ENCODE measurements around the gene SPAG17.

SPAG17 gene

GRCh38 chr1:117964290-117965038 is 220.6 kb downstream of the SPAG17 start:
- TF ChIP-seq Cebpa-rat (IDR thresholded peaks at IDR 0.05), result no peak
- Histone ChIP-seq H4K20me1 (no peaks in the 10 kb centered on the region), H3K27ac (no peak overlapping the region), H3K4me3 (no peak overlapping the region), H3K27me3 (no peaks in the 10 kb centered on the region), H3K36me3 (peaks cover 36% of the 10 kb centered on the region), H3K9ac (no peak overlapping the region), H3K9me3 (no peaks in the 10 kb centered on the region), H3K4me2 (no peak overlapping the region), H3K4me1 (no peaks in the 10 kb centered on the region)

- H3K9me3 ChIP-seq, result no peaks in the 10 kb centered on the region
- H3K4me1 ChIP-seq, result no peaks in the 10 kb centered on the region
- H3K4me2 ChIP-seq, result no peak overlapping the region
- H4K20me1 ChIP-seq, result 0 out of 2 replicates have a peak, but pooled peaks cover 8% of the 10 kb centered on the region
- no peaks in the 10 kb centered on the region for H3K27me3 ChIP-seq
- H3K36me3 ChIP-seq, result peaks cover 82% of the 10 kb centered on the region
- TF ChIP-seq Cebpa-rat (IDR thresholded peaks at IDR 0.05), result no peak
- no peak overlapping the region for H3K4me3 ChIP-seq
- no peak overlapping the region for H3K9ac ChIP-seq
- H3K27ac ChIP-seq, result no peak overlapping the region
Measured at GRCh38 chr1:117959364-117959763, 225.7 kb downstream of the SPAG17 start.

- no peak for TF ChIP-seq Cebpa-rat (IDR thresholded peaks at IDR 0.05)
- H3K27ac ChIP-seq, result no peak overlapping the region
- no peaks in the 10 kb centered on the region for H3K4me1 ChIP-seq
- H4K20me1 ChIP-seq, result peaks cover 15% of the 10 kb centered on the region
- H3K9me3 ChIP-seq, result no peaks in the 10 kb centered on the region
- no peak overlapping the region for H3K9ac ChIP-seq
- H3K27me3 ChIP-seq, result no peaks in the 10 kb centered on the region
- peaks cover 93% of the 10 kb centered on the region for H3K36me3 ChIP-seq
- H3K4me2 ChIP-seq, result no peak overlapping the region
- no peak overlapping the region for H3K4me3 ChIP-seq
Measured at GRCh38 chr1:117952386-117952785, 232.6 kb downstream of the SPAG17 start.

GRCh38 chr1:117942293-117942692 is 242.7 kb downstream of the SPAG17 start:
- Histone ChIP-seq H3K4me2 (no peak overlapping the region), H3K27me3 (no peaks in the 10 kb centered on the region), H3K4me3 (no peak overlapping the region), H3K9ac (no peak overlapping the region), H3K36me3 (peaks cover 100% of the 10 kb centered on the region), H3K9me3 (no peaks in the 10 kb centered on the region), H3K27ac (no peak overlapping the region), H3K4me1 (no peaks in the 10 kb centered on the region), H4K20me1 (peaks cover 51% of the 10 kb centered on the region)
- TF ChIP-seq Cebpa-rat (IDR thresholded peaks at IDR 0.05), result no peak

GRCh38 chr1:117933769-117934168 is 251.3 kb downstream of the SPAG17 start:
- Histone ChIP-seq H3K9ac (no peak overlapping the region), H3K4me3 (no peak overlapping the region), H3K27ac (no peak overlapping the region), H4K20me1 (peaks cover 70% of the 10 kb centered on the region), H3K4me1 (peaks cover 36% of the 10 kb centered on the region), H3K9me3 (no peaks in the 10 kb centered on the region), H3K4me2 (no peak overlapping the region), H3K36me3 (peaks cover 48% of the 10 kb centered on the region), H3K27me3 (no peaks in the 10 kb centered on the region)
- no peak for TF ChIP-seq Cebpa-rat (IDR thresholded peaks at IDR 0.05)

GRCh38 chr1:117932576-117932975 is 252.5 kb downstream of the SPAG17 start:
- peaks cover 67% of the 10 kb centered on the region for H4K20me1 ChIP-seq
- peaks cover 36% of the 10 kb centered on the region for H3K36me3 ChIP-seq
- TF ChIP-seq Cebpa-rat (IDR thresholded peaks at IDR 0.05), result no peak
- H3K4me2 ChIP-seq, result no peak overlapping the region
- peaks cover 48% of the 10 kb centered on the region for H3K4me1 ChIP-seq
- no peak overlapping the region for H3K4me3 ChIP-seq
- H3K9me3 ChIP-seq, result no peaks in the 10 kb centered on the region
- H3K27me3 ChIP-seq, result no peaks in the 10 kb centered on the region
- H3K27ac ChIP-seq, result no peak overlapping the region
- no peak overlapping the region for H3K9ac ChIP-seq

- no peaks in the 10 kb centered on the region for H3K27me3 ChIP-seq
- H4K20me1 ChIP-seq, result peaks cover 56% of the 10 kb centered on the region
- H3K27ac ChIP-seq, result peak overlapping the region; percentile 64
- H3K4me3 ChIP-seq, result peak overlapping the region; percentile 86
- TF ChIP-seq Cebpa-rat (IDR thresholded peaks at IDR 0.05), result no peak
- peaks cover 49% of the 10 kb centered on the region for H3K4me1 ChIP-seq
- H3K36me3 ChIP-seq, result peaks cover 23% of the 10 kb centered on the region
- peak overlapping the region; percentile 84 for H3K9ac ChIP-seq
- no peaks in the 10 kb centered on the region for H3K9me3 ChIP-seq
- H3K4me2 ChIP-seq, result peak overlapping the region; percentile 91
Measured at GRCh38 chr1:117930484-117930883, 254.5 kb downstream of the SPAG17 start.

- H3K27me3 ChIP-seq, result no peaks in the 10 kb centered on the region
- H3K27ac ChIP-seq, result peak overlapping the region; percentile 64
- H3K9ac ChIP-seq, result peak overlapping the region; percentile 84
- TF ChIP-seq Cebpa-rat (IDR thresholded peaks at IDR 0.05), result no peak
- H3K9me3 ChIP-seq, result no peaks in the 10 kb centered on the region
- peaks cover 59% of the 10 kb centered on the region for H4K20me1 ChIP-seq
- peak overlapping the region; percentile 86 for H3K4me3 ChIP-seq
- H3K4me2 ChIP-seq, result peak overlapping the region; percentile 91
- H3K36me3 ChIP-seq, result peaks cover 23% of the 10 kb centered on the region
- H3K4me1 ChIP-seq, result peaks cover 49% of the 10 kb centered on the region
Measured at GRCh38 chr1:117930173-117930447, 254.9 kb downstream of the SPAG17 start.

GRCh38 chr1:117929343-117930172 is 255.5 kb downstream of the SPAG17 start, which contains the start of the genes GDAP2 and WDR3:
Gene GDAP2 (minus strand): TSS chr1:117929621. CDS start chr1:117920357, 9,264 bp downstream.
Gene WDR3 (plus strand): TSS chr1:117929739. CDS start chr1:117933320, 3,581 bp downstream.
- peak within 1 kb of the TSS; percentile 64 for H3K27ac ChIP-seq

GRCh38 chr1:117928881-117929342 is 256.1 kb downstream of the SPAG17 start:
- no peak for TF ChIP-seq Cebpa-rat (IDR thresholded peaks at IDR 0.05)
- Histone ChIP-seq H3K27ac (peak overlapping the region; percentile 64), H3K36me3 (peaks cover 13% of the 10 kb centered on the region), H3K4me1 (peaks cover 49% of the 10 kb centered on the region), H4K20me1 (peaks cover 54% of the 10 kb centered on the region), H3K9ac (peak overlapping the region; percentile 84), H3K4me3 (peak overlapping the region; percentile 86), H3K9me3 (no peaks in the 10 kb centered on the region), H3K4me2 (peak overlapping the region; percentile 79), H3K27me3 (no peaks in the 10 kb centered on the region)

More at GRCh38 chr1:117929343-117930172, 255.5 kb downstream of the SPAG17 start, which contains the start of the genes GDAP2 and WDR3:
- Histone ChIP-seq H3K9ac (peak within 1 kb of the TSS; percentile 84), H4K20me1 (peaks cover 60% of the 10 kb centered on the region), H3K4me3 (peak within 1 kb of the TSS; percentile 86), H3K4me2 (peak within 1 kb of the TSS; percentile 91), H3K4me1 (peaks cover 49% of the 10 kb centered on the region), H3K9me3 (no peaks in the 10 kb centered on the region), H3K27me3 (no peaks in the 10 kb centered on the region), H3K36me3 (peaks cover 20% of the 10 kb centered on the region)
- TF ChIP-seq Cebpa-rat (IDR thresholded peaks at IDR 0.05), result no peak
